SU-DHL-6 (cell line): ENCODE data around the gene HCST.

Experiments used
- H2AFZ ChIP-seq: fragments of 200-600 bp; sonication (generic); 2 replicates; pipeline ENCODE4 v1.6.1; 2014; ENCODE audit warnings: low read depth, mild to moderate bottlenecking, moderate library complexity, mixed read lengths, antibody characterized with exemption, low read length; ENCODE audit not compliant: severe bottlenecking
- H3F3A ChIP-seq: fragments of 200-600 bp; shearing (Covaris generic); 2 replicates; pipeline ENCODE4 v1.6.0; 2016; ENCODE audit warnings: antibody characterized with exemption, mild to moderate bottlenecking; ENCODE audit not compliant: insufficient read depth
- H3K27ac ChIP-seq: fragments of 200-600 bp; sonication (generic); 2 replicates; pipeline ENCODE4 v1.5.1; 2016; ENCODE audit warnings: low read depth, mild to moderate bottlenecking, low read length, moderate library complexity, mixed read lengths
- H3K27me3 ChIP-seq: fragments of 200-600 bp; sonication (generic), shearing (Covaris generic); 2 replicates; pipeline ENCODE4 v1.6.0; 2014; ENCODE audit warnings: mild to moderate bottlenecking, low read length
- H3K36me3 ChIP-seq: fragments of 200-600 bp; sonication (generic); 2 replicates; pipeline ENCODE4 v1.6.1; 2014; ENCODE audit warnings: mild to moderate bottlenecking, low read length, mixed read lengths
- H3K4me2 ChIP-seq: fragments of 300-600, 200-600 bp; shearing (Covaris generic), sonication (generic); 2 replicates; pipeline ENCODE4 v1.6.0; 2014; ENCODE audit warnings: low read length, low read depth, mild to moderate bottlenecking; ENCODE audit not compliant: poor library complexity, severe bottlenecking
- H3K4me3 ChIP-seq: fragments of 200-600 bp; sonication (generic); 2 replicates; pipeline ENCODE4 v1.5.1; 2014; ENCODE audit warnings: antibody characterized with exemption, low read length, mild to moderate bottlenecking, mixed read lengths; ENCODE audit not compliant: insufficient read depth, poor library complexity, severe bottlenecking
- H3K79me2 ChIP-seq: fragments of 200-600 bp; sonication (generic); 2 replicates; pipeline ENCODE4 v1.6.1; 2014; ENCODE audit warnings: mild to moderate bottlenecking, low read length, moderate library complexity; ENCODE audit not compliant: insufficient read depth
- H3K9ac ChIP-seq: fragments of 200-600 bp; sonication (generic); 2 replicates; pipeline ENCODE4 v1.7.0; 2014; ENCODE audit warnings: mild to moderate bottlenecking, low read length
- H3K9me2 ChIP-seq: fragments of 200-600 bp; sonication (generic); replicated peaks from 2 replicates; pipeline ENCODE4 v1.6.1; 2014; ENCODE audit warnings: low read length; ENCODE audit not compliant: insufficient read depth
- H3K9me3 ChIP-seq: fragments of 200-600 bp; sonication (generic); 2 replicates; pipeline ENCODE4 v1.6.1; 2014; ENCODE audit warnings: low read length, mixed read lengths; ENCODE audit not compliant: insufficient read depth
- H4K20me1 ChIP-seq: fragments of 200-600 bp; sonication (generic); 2 replicates; pipeline ENCODE4 v1.6.1; 2014; ENCODE audit warnings: low read depth, mild to moderate bottlenecking, antibody characterized with exemption, low read length, moderate library complexity, mixed read lengths
- EZH2phosphoT487 ChIP-seq: fragments of 200-600 bp; sonication (generic), shearing (Covaris generic); conservative IDR thresholded peaks from 2 replicates; pipeline ENCODE4 v1.6.1; 2018; ENCODE audit warnings: mild to moderate bottlenecking, antibody characterized with exemption, low read length, moderate library complexity, mixed read lengths
- TF ChIP-seq, protein P1 (sequence below): fragments of 200-600 bp; sonication (generic); IDR thresholded peaks from one replicate; pipeline ENCODE4 v1.5.1; 2017; ENCODE audit warnings: antibody characterized with exemption, mild to moderate bottlenecking, low read length, moderate library complexity; ENCODE audit not compliant: insufficient read depth, poor library complexity, severe bottlenecking

Gene HCST

DNA sequence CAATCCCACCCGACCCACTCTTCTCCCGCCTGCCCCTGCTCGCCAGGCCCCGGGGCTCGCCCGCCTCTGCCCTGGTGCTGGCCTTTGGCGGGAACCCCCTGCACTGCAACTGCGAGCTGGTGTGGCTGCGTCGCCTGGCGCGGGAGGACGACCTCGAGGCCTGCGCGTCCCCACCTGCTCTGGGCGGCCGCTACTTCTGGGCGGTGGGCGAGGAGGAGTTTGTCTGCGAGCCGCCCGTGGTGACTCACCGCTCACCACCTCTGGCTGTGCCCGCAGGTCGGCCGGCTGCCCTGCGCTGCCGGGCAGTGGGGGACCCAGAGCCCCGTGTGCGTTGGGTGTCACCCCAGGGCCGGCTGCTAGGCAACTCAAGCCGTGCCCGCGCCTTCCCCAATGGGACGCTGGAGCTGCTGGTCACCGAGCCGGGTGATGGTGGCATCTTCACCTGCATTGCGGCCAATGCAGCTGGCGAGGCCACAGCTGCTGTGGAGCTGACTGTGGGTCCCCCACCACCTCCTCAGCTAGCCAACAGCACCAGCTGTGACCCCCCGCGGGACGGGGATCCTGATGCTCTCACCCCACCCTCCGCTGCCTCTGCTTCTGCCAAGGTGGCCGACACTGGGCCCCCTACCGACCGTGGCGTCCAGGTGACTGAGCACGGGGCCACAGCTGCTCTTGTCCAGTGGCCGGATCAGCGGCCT lies 37.9 kb downstream of the HCST start:
- H3K9me3 ChIP-seq, result no peaks in the 10 kb centered on the region
- no peaks in the 10 kb centered on the region for H3F3A ChIP-seq
- no peak overlapping the region for H2AFZ ChIP-seq
- H3K4me3 ChIP-seq, result no peak overlapping the region
- no peaks in the 10 kb centered on the region for H3K9me2 ChIP-seq
- no peak overlapping the region for H3K4me2 ChIP-seq
- H4K20me1 ChIP-seq, result no peaks in the 10 kb centered on the region
- no peak overlapping the region for H3K27ac ChIP-seq
- H3K79me2 ChIP-seq, result no peaks in the 10 kb centered on the region
- no peaks in the 10 kb centered on the region for H3K27me3 ChIP-seq
- no peak overlapping the region for H3K9ac ChIP-seq
- no peaks in the 10 kb centered on the region for H3K36me3 ChIP-seq
- TF ChIP-seq EZH2phosphoT487, result no peak
- TF ChIP-seq, protein P1, sequence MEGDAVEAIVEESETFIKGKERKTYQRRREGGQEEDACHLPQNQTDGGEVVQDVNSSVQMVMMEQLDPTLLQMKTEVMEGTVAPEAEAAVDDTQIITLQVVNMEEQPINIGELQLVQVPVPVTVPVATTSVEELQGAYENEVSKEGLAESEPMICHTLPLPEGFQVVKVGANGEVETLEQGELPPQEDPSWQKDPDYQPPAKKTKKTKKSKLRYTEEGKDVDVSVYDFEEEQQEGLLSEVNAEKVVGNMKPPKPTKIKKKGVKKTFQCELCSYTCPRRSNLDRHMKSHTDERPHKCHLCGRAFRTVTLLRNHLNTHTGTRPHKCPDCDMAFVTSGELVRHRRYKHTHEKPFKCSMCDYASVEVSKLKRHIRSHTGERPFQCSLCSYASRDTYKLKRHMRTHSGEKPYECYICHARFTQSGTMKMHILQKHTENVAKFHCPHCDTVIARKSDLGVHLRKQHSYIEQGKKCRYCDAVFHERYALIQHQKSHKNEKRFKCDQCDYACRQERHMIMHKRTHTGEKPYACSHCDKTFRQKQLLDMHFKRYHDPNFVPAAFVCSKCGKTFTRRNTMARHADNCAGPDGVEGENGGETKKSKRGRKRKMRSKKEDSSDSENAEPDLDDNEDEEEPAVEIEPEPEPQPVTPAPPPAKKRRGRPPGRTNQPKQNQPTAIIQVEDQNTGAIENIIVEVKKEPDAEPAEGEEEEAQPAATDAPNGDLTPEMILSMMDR, result no peak

GRCh38 chr19:35940839-35941238 lies 38.5 kb downstream of the HCST start:
- Histone ChIP-seq H4K20me1 (no peaks in the 10 kb centered on the region), H3F3A (no peaks in the 10 kb centered on the region), H2AFZ (no peak overlapping the region), H3K4me2 (no peak overlapping the region), H3K9me2 (no peaks in the 10 kb centered on the region), H3K36me3 (no peaks in the 10 kb centered on the region), H3K79me2 (no peaks in the 10 kb centered on the region), H3K27me3 (no peaks in the 10 kb centered on the region), H3K4me3 (no peak overlapping the region), H3K9ac (no peak overlapping the region), H3K9me3 (no peaks in the 10 kb centered on the region), H3K27ac (no peak overlapping the region)
- TF ChIP-seq EZH2phosphoT487, result no peak
- TF ChIP-seq, protein P1, result no peak

DNA sequence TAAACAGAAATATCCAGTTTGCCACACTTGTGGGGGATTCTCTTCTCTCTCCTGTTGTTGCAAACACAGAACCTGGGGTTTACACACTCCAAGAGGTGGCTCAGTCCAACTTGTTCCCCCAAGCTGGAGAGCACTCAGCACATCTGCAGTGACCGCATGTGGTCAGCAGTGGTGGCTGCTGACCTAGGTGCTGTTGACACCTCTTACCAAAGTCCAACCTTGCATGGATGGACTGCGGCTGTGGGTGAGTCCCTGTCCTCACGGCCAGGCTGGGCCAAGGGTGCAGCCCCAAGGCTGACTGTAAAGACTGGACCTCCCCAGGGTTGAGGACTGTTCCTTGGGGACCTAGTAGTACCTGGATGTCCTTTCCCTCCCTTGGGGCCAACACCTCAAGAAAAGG lies 39.9 kb downstream of the HCST start:
- Histone ChIP-seq H3K9ac (no peak overlapping the region), H3F3A (no peaks in the 10 kb centered on the region), H3K9me3 (no peaks in the 10 kb centered on the region), H3K4me2 (no peak overlapping the region), H3K79me2 (no peaks in the 10 kb centered on the region), H4K20me1 (no peaks in the 10 kb centered on the region), H3K36me3 (no peaks in the 10 kb centered on the region), H3K27me3 (no peaks in the 10 kb centered on the region), H3K4me3 (no peak overlapping the region), H3K9me2 (no peaks in the 10 kb centered on the region), H3K27ac (no peak overlapping the region), H2AFZ (no peak overlapping the region)
- TF ChIP-seq EZH2phosphoT487, result no peak

DNA sequence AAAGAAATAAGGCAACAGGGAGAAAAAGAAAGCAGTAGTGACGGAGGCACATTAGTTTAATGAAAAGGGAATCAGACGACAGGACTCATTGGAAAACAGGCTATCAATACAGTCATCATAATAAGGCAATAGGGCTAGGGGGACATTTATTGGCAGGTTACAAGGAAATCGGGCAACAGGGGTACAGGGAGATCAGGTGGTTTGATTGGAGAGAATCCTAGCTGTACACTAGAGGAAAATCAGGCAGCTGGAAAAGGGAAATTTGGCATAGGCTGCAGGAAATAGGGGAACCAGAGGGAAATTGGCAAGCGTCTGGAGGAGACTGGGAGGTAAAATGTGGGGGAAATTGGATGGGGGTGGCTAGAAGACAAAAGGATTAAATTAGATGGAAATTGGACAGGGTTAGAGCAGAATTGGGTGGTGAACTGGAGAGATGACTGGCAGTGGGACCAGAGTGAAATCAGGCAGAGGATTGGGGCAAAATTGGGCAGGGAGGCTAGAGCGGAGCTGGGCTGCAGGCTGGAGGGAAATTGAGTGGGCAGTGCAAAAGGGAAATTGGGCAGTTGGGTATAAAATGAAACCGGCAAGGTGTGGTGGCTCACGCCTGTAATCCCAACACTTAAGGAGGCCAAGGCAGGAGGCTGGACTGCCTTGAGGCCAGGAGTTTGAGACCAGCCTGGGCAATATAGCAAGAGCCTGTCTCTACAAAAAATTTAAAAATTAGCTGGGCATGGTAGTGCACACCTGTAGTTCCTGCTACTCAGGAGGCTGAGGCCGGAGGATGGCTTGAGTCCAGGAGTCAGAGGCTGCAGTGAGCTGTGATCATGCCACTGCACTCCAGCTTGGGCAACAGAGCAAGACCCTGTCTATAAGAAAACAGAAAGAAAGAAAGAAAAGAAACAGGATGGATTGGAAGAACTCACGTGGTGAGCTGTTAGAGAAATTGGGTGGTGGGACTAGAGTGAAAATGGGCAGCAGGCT lies 41.3 kb downstream of the HCST start:
- Histone ChIP-seq H3K79me2 (no peaks in the 10 kb centered on the region), H3K27me3 (no peaks in the 10 kb centered on the region), H3K4me3 (no peak overlapping the region), H3F3A (no peaks in the 10 kb centered on the region), H2AFZ (no peak overlapping the region), H3K9me2 (no peaks in the 10 kb centered on the region), H3K4me2 (no peak overlapping the region), H3K36me3 (no peaks in the 10 kb centered on the region), H3K9ac (no peak overlapping the region), H4K20me1 (no peaks in the 10 kb centered on the region), H3K9me3 (no peaks in the 10 kb centered on the region), H3K27ac (no peak overlapping the region)
- no peak for TF ChIP-seq EZH2phosphoT487
- TF ChIP-seq, protein P1, result no peak
